T-helper 22 cell (primary cell): ENCODE data around the gene TK2.
"Not testable (repeated sequence)": the region's sequence is repeated elsewhere in the genome, so short reads cannot be mapped to it uniquely, and the experiment has no call there.

Source experiments
- DNase-seq: peaks from one replicate; pipeline ENCODE4 v3.0.0-alpha.2; 2020; ENCODE audit warnings: low read depth

Gene TK2

DNA sequence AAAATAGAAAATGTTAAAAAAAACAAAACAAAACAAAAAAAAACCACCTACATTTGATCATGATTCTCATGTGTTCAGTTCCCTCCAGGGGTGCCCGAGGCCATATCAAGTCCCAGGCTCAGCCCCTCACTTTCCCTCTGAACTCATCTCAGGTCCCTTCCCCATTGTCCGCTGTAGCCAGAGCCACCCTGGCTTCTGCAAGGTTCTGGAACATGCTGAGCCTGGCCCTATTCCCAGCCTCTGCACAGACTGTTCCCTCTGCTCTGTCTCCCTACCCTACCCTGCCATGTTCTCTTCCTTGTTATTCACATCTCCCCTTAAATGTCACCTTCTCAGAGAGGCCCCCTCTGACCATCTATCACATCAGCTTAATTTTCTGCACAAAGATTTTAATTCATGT, 46.9 kb downstream of the TK2 start:
- no peak for DNase-seq

GRCh38 chr16:66502020-66502913, 47.7 kb downstream of the TK2 start:
- DNase-seq, result no peak

- DNase-seq, result not testable (repeated sequence)
Measured at GRCh38 chr16:66501563-66501962, 48.4 kb downstream of the TK2 start.

DNA sequence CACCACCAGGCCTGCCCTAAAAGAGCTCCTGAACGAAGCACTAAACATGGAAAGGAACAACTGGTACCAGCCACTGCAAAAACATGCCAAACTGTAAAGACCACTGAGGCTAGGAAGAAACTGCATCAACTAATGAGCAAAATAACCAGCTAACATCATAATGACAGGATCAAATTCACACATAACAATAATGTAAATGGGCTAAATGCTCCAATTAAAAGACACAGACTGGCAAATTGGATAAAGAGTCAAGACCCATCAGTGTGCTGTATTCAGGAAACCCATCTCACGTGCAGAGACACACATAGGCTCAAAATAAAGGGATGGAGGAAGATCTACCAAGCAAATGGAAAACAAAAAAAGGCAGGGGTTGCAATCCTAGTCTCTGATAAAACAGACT, 52.0 kb downstream of the TK2 start:
- not testable (repeated sequence) for DNase-seq

DNA sequence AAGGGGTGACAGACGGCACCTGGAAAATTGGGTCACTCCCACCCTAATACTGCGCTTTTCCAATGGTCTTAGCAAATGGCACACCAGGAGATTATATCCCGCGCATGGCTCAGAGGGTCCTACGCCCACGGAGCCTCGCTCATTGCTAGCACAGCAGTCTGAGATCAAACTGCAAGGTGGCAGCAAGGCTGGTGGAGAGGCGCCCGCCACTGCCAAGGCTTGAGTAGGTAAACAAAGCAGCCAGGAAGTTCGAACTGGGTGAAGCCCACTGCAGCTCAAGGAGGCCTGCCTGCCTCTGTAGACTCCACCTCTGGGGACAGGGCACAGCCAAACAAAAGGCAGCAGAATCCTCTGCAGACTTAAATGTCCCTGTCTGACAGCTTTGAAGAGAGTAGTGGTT, 53.7 kb downstream of the TK2 start:
- DNase-seq, result not testable (repeated sequence)

DNA sequence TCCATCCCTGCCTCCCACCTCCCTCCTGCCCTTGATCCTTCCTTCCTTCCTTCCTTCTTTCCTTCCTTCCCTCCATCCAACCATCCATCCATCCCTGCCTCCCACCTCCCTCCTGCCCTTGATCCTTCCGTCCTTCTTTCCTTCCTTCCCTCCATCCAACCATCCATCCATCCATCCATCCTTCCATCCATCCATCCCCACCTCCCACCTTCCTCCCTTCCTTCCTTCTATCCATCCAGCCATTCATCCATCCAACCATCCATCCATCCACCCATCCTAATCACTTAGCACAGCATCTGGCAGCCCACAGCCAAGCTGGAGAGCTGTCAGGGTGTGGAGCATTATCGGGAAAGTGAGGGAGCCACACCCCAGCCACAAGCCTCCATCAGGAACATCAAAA, 54.5 kb downstream of the TK2 start:
- DNase-seq, result no peak

GRCh38 chr16:66494916-66495315, 55.0 kb downstream of the TK2 start:
- DNase-seq, result no peak

DNA sequence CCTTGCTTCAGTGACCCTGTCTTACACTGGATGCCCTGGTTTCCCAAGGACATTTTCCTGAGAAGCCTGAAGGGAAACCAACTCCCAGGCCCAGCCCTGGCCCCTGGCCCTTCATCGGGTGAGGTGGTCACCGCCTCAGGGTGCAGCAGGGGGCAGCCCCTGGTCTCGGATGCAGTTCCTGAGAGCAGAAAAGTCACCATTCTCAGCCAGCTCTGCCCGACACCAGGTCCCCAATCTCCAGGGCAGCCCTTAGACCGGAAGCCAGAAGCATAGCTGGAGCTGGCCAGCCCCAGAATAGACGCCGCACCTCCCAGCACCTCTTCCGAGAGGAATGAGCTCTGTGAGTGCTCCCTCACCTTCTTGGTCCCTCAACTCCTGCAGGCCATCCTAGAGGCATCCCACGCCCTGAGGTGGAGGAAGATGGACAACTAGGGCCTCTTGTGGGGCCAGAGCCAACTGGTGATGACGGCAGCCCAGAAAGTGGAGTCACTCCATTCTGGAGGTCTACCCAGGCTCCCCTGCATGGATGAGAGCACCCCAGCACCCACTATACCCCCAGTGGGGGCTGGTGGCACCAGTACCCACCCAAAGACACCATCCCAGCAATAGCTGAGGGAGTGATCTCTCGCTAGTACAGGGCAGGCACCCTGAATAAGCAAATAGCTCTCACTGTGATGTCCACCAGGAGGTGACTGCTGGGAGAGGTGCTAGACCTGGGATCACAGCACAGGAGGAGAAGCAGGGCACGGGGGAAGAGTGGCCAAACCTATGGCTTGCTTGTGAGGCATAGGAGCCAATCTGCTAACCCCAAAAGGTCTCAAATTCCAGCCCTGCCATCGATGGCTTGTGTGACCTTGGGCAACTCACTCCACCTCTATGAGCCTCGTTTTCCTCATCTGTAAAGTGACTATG, 56.2 kb downstream of the TK2 start:
- DNase-seq, result no peak

DNA sequence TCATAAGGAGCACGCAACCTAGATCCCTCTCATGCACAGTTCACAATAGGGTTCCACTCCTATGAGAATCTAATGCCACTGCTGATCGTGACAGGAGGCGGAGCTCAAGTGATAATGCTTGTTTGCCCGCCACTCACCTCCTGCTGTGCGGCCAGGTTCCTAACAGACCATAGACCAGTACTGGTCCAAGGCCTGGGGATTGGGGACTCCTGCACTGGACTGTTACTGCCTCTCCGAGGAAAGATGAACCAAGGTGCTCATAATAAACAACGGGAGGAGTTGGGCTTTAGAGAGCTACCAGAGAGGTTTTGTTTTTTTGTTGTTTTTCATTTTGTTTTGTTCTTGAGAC, 58.2 kb downstream of the TK2 start:
- DNase-seq, result no peak

GRCh38 chr16:66490774-66491715, 58.9 kb downstream of the TK2 start:
- DNase-seq, result no peak

DNA sequence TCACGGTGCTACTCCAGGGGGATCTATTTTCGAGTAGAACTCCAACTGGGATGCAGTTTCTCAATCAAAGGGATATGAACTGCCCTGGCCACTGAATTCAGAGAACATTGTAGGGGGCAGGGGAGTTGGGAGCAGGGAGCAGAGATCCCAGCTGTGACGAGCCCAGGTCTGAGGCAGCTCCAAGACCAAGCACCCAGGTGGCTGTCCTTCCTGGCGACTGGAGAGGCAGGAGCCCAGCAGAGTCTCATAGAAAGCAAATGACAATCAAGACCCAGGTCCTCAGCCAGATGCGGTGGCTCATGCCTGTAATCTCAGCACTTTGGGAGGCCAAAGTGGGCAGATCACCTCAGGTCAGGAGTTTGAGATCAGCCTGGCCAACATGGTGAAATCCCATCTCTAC, 60.1 kb downstream of the TK2 start:
- no peak for DNase-seq

DNA sequence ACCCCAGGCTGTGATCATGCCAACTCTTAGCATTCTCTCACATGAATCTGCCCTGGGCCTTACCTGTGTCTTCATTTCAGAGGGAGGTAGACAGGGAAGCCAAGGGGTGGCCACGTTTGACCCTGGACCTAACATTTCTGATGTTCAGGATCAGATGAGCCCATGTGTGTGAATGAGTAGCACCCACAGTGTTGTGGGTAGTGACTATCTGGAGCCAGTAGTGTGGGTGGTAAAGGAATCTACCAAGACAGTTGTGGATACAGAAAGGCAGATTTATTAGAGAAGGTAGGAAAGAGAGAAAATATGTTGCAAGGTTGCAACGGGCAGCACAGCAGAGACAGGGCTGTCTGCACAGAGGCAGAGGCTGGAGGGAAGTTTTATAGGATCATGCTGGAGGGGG, 60.5 kb downstream of the TK2 start:
- DNase-seq, result no peak

- DNase-seq, result no peak
Measured at GRCh38 chr16:66488505-66488904, 61.4 kb downstream of the TK2 start.

DNA sequence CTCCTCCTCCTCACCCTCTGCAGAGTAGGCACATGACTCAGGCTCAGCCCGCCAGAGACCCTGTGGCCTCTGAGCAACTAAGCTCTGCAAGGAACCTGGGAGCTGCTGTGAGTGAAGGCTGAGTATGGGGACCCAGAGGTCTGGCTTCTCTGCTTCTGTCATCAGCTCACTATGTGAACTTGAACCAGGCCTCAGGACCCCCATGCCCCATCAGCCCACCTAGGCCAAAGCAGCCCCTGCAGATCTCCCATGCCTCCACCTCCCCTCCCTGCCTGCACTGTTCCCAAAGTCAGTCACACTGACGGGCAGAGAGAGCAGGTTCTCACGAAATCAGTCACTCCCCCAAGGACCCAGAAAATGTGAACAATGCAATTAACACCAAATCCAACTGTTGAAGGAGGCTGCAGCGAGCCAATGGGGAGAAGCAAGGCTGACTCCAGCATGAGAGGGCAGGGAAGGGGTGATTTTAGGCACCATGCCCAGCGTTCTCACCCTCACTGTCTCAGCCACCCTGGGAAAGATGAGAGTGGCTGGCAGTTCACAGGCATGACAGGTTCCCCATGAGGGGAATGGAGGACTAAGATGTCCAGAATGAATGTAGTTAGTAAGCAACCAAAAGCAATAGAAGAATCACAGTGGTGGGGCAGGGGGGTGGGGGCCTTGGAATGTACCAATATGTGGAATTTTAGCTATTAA, 62.2 kb downstream of the TK2 start:
- DNase-seq, result no peak

DNA sequence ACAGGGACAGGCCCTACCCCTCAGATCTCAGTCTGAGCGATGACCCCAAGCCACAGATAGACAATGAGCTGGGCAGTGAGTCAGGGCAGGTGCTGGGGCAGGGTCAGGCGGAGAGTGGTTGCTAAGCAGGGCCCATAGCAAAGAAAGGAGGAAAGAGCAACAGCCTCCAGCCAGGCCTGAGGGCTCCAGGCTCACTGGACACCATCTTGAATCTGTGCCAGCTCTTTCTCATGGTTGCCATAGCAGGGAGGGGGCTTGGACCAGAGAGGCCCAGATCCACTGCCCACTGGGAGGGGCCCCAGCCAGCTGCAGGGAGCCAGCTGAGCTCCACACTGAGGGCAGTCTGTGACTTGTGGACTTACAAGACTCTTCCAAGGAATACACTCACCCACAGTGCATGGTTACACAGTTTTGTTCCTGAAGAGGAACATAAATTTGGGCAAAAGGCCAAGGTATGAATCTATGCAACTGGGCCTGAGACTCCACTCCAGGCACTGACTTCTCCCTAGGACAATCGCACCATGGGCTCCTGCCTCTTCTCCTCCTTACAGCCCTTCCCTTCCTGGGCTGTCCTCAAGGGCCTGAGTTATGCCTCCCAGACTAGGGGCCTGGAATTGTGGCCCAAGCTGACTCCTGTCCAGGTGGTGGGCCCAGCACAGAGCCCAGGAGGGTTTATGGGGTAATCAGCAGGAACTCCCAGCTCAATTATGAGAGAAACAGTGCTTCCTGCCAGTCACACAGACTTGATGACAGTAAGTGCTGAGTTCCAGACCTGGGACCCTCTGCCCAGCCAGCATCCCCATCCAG, 62.9 kb downstream of the TK2 start:
- DNase-seq, result no peak

DNA sequence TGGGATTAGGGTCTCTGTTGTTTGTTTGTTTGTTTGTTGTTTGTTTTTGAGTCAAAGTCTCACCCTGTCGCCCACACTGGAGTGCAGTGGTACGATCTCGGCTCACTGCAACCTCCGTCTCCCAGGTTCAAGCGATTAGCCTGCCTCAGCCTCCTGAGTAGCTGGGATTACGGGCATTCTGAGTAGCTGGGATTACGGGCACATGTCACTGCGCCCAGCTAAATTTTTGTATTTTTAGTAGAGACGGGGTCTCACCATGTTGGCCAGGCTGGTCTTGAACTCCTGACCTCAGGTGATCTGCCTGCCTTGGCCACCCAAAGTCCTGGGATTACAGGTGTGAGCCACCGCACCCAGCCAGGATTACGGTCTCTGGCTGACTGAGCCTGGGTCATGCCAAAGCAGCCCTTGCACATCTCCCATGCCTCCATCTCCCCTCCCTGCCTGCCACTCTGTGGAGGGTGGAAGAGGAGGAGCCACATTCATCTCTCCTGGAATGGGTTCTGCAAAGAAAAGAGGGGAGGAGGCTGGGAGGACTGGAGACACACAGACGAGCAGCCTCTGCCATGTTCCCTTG, 63.6 kb downstream of the TK2 start:
- no peak for DNase-seq

- no peak for DNase-seq
Measured at GRCh38 chr16:66485376-66485775, 64.5 kb downstream of the TK2 start.

- no peak for DNase-seq
Measured at GRCh38 chr16:66484453-66485213, 65.3 kb downstream of the TK2 start.

DNA sequence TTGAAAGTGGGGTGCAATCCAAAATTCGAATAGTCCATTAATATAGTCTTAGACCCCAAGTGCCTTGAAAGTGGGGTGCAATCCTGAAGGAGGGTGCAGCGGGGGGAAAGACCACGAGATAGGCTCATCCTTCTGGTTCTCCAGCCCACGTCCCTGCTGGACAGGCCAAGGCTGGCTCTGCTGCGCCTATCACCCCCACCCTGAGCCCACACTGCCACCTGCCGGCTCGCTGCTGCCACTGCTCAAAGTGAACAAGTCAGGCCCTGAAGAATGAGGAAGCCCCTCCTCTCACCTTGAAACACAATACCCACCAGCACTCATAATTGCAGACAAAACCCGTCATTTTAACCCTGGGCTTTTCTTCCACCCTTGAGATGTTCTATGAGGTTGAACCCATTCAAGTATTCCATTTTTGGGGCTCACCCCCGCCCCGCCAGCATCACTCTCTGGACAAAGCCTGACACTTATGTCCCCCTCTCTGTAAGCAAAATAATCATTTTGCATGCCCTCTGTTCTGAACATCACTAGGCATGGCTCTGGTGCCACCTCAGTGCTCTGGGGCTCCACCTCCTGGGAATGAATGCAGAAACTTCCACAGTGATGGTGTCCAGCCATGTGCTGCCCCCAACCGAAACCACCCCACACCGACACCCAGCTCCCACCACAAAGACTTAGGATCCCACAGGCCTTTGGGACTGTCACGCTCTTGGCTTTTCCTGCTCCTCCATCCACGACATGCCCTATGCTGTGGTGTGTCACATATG, 66.1 kb downstream of the TK2 start:
- peak; percentile 39 for DNase-seq
